Astrocyte (in vitro differentiated cells and primary cell): ENCODE measurements around the gene PSME1. TPM values are rescaled to one million over a fixed set of nuclear protein-coding genes. Genes with fewer than 3 reads are reported as not detected.
A peak's percentile ranks its signal among the peaks of the same experiment; 100 is the strongest.

ENCODE experiments used
- DNase-seq: peaks from one replicate; pipeline ENCODE4 v3.0.0-alpha.2; 2010; ENCODE audit warnings: low read depth
- FAIRE-seq: peaks from 2 replicates; lab custom pipeline; 2011; peaks lifted over from hg19 to GRCh38; lab: Jason Lieb, UNC
- H2AFZ ChIP-seq: 2 replicates; pipeline ENCODE4 v1.6.0; 2012; ENCODE audit warnings: low read depth, low read length, inconsistent platforms
- H3K27ac ChIP-seq: 2 replicates; pipeline ENCODE4 v1.5.1; 2011; ENCODE audit warnings: low read depth, low read length, inconsistent platforms
- H3K27me3 ChIP-seq: 2 replicates; pipeline ENCODE4 v1.6.0; 2011; ENCODE audit warnings: low read length, inconsistent platforms; ENCODE audit not compliant: insufficient read depth
- H3K36me3 ChIP-seq: 2 replicates; pipeline ENCODE4 v1.5.1; 2011; ENCODE audit warnings: low read length, inconsistent platforms; ENCODE audit not compliant: insufficient read depth
- H3K4me1 ChIP-seq: 2 replicates; pipeline ENCODE4 v1.5.1; 2011; ENCODE audit warnings: low read length, inconsistent platforms; ENCODE audit not compliant: insufficient read depth
- H3K4me2 ChIP-seq: 2 replicates; pipeline ENCODE4 v1.6.0; 2012; ENCODE audit warnings: low read length, inconsistent platforms
- H3K4me3 ChIP-seq: 2 replicates; pipeline ENCODE4 v1.5.1; 2011; ENCODE audit warnings: low read depth, mild to moderate bottlenecking, low read length, inconsistent platforms; ENCODE audit not compliant: insufficient read depth
- H3K79me2 ChIP-seq: 2 replicates; pipeline ENCODE4 v1.6.0; 2012; ENCODE audit warnings: mild to moderate bottlenecking, low read length, inconsistent platforms; ENCODE audit not compliant: insufficient read depth
- H3K9ac ChIP-seq: 2 replicates; pipeline ENCODE4 v1.6.0; 2012; ENCODE audit warnings: mild to moderate bottlenecking, low read length, inconsistent platforms
- H3K9me3 ChIP-seq: 2 replicates; pipeline ENCODE4 v1.5.1; 2012; ENCODE audit warnings: low read depth, mild to moderate bottlenecking, low read length, inconsistent platforms; ENCODE audit not compliant: insufficient read depth
- H4K20me1 ChIP-seq: 2 replicates; pipeline ENCODE4 v1.6.0; 2012; ENCODE audit warnings: low read length, inconsistent platforms; ENCODE audit not compliant: insufficient read depth
- H3K27ac Mint-ChIP-seq: one replicate; pipeline ENCODE4 v1.8.0; 2021; ENCODE audit warnings: mild to moderate bottlenecking, mixed read lengths; ENCODE audit not compliant: unreplicated experiment
- H3K27me3 Mint-ChIP-seq: one replicate; pipeline ENCODE4 v1.8.0; 2021; ENCODE audit warnings: low read depth, mixed read lengths; ENCODE audit not compliant: unreplicated experiment
- H3K36me3 Mint-ChIP-seq: one replicate; pipeline ENCODE4 v1.8.0; 2021; ENCODE audit warnings: low read depth, mixed read lengths; ENCODE audit not compliant: unreplicated experiment
- H3K4me1 Mint-ChIP-seq: one replicate; pipeline ENCODE4 v1.8.0; 2021; ENCODE audit warnings: low read depth, mixed read lengths; ENCODE audit not compliant: unreplicated experiment
- H3K4me3 Mint-ChIP-seq: one replicate; pipeline ENCODE4 v1.8.0; 2021; ENCODE audit warnings: mild to moderate bottlenecking, moderate library complexity, mixed read lengths; ENCODE audit not compliant: unreplicated experiment
- H3K9me3 Mint-ChIP-seq: one replicate; pipeline ENCODE4 v1.8.0; 2021; ENCODE audit warnings: mild to moderate bottlenecking, mixed read lengths; ENCODE audit not compliant: unreplicated experiment
- EZH2 ChIP-seq: IDR thresholded peaks from 2 replicates; pipeline ENCODE4 v1.6.1; 2012; ENCODE audit warnings: mild to moderate bottlenecking, low read length, inconsistent platforms; ENCODE audit not compliant: insufficient read depth
- total RNA-seq: library from RNA; stranded (reverse); gene quantifications from 2 replicates; pipeline ENCODE4 v1.2.1, GENCODE V29; 2021
- TF ChIP-seq, protein P1 (sequence below): IDR thresholded peaks from 2 replicates; pipeline ENCODE4 v1.5.1; 2011; ENCODE audit warnings: low read depth, mild to moderate bottlenecking, inconsistent platforms, low read length, moderate library complexity; ENCODE audit not compliant: insufficient read depth

The PSME1 gene
- total RNA-seq, 1 donor from 2014 or later: 122 TPM

DNA sequence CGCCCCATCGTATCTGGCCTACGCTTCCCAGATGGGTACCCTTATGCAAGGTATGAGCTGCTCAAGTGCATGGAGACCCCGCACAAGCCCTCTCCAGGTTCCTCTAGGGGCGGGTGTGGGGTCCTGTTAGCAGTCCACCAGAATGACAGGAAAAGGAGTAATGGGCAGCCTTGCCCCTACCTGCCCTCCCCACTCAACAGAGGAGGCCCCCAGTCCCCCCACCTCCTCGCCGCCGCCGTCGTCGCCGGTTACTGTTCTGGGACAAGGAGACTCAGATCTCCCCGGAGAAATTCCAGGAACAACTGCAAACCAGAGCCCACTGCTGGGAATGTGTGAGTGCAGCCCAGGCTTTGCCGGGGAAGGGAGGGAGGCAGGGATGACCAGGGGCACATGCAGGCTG lies 41.9 kb downstream of the PSME1 start:
- Mint-ChIP-seq H3K27me3 (no peaks in the 10 kb centered on the region), H3K9me3 (no peaks in the 10 kb centered on the region), H3K4me1 (peaks cover 7% of the 10 kb centered on the region), H3K27ac (no peak overlapping the region), H3K36me3 (peaks cover 24% of the 10 kb centered on the region), H3K4me3 (no peak overlapping the region)
- no peak overlapping the region for H3K27ac ChIP-seq
- no peaks in the 10 kb centered on the region for H3K27me3 ChIP-seq
- H3K36me3 ChIP-seq: peaks cover 18% of the 10 kb centered on the region
- TF ChIP-seq, protein P1, sequence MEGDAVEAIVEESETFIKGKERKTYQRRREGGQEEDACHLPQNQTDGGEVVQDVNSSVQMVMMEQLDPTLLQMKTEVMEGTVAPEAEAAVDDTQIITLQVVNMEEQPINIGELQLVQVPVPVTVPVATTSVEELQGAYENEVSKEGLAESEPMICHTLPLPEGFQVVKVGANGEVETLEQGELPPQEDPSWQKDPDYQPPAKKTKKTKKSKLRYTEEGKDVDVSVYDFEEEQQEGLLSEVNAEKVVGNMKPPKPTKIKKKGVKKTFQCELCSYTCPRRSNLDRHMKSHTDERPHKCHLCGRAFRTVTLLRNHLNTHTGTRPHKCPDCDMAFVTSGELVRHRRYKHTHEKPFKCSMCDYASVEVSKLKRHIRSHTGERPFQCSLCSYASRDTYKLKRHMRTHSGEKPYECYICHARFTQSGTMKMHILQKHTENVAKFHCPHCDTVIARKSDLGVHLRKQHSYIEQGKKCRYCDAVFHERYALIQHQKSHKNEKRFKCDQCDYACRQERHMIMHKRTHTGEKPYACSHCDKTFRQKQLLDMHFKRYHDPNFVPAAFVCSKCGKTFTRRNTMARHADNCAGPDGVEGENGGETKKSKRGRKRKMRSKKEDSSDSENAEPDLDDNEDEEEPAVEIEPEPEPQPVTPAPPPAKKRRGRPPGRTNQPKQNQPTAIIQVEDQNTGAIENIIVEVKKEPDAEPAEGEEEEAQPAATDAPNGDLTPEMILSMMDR: no peak
- no peak for TF ChIP-seq EZH2
- FAIRE-seq (no peak), DNase-seq (no peak)
- peaks cover 35% of the 10 kb centered on the region for H4K20me1 ChIP-seq
- H3K79me2 ChIP-seq: no peaks in the 10 kb centered on the region
- H3K4me3 ChIP-seq: no peak overlapping the region
- H3K9ac ChIP-seq: no peak overlapping the region
- no peak overlapping the region for H3K4me2 ChIP-seq
- peaks cover 5% of the 10 kb centered on the region for H3K4me1 ChIP-seq
- no peaks in the 10 kb centered on the region for H3K9me3 ChIP-seq
- no peak overlapping the region for H2AFZ ChIP-seq

DNA sequence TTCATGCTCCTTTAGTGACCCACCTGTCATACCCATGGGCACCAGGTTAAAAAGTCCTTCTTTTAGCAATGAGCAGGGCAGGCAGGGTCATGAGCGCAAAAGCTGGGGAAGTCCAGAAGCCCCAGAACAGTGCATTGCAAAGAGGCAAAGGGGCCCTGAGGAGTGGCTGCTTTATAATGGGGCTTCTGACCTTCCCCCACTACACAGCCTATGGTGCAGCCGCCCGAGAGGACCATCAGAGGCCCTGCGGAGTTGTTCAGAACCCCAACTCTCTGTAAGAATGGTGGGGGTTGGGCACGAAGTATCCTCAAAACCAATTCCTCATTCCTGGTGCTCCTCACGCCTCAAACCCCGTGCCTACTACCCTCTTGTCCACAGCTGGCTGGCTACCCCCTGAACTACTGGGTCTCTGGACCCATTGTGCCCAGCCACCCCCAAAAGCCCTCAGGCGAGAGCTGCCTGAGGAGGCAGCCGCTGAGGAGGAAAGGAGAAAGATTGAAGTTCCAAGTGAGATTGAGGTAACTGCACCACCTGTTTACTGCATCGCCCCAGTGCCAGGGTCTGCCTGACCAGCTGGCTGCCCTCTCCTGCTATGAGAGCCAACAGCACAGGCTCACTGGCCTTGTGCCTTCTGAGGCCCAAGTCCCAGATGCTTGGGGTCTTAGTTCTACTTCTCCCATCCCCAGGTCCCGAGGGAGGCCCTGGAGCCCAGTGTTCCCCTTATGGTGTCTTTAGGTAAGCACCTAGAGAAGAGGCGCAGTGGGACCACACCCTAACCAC lies 42.6 kb downstream of the PSME1 start:
- Histone ChIP-seq H3K4me2 (no peak overlapping the region), H2AFZ (no peak overlapping the region), H3K4me3 (no peak overlapping the region), H4K20me1 (peaks cover 35% of the 10 kb centered on the region), H3K27me3 (no peaks in the 10 kb centered on the region), H3K9me3 (no peaks in the 10 kb centered on the region), H3K9ac (no peak overlapping the region), H3K4me1 (peaks cover 5% of the 10 kb centered on the region), H3K79me2 (no peaks in the 10 kb centered on the region), H3K36me3 (peaks cover 21% of the 10 kb centered on the region), H3K27ac (no peak overlapping the region)
- Mint-ChIP-seq H3K36me3 (peaks cover 20% of the 10 kb centered on the region), H3K9me3 (no peaks in the 10 kb centered on the region), H3K27me3 (no peaks in the 10 kb centered on the region), H3K4me3 (no peak overlapping the region), H3K4me1 (peaks cover 7% of the 10 kb centered on the region), H3K27ac (peak overlapping the region; percentile 34)
- DNase-seq: no peak
- TF ChIP-seq, protein P1: no peak
- no peak for TF ChIP-seq EZH2
- FAIRE-seq: no peak

DNA sequence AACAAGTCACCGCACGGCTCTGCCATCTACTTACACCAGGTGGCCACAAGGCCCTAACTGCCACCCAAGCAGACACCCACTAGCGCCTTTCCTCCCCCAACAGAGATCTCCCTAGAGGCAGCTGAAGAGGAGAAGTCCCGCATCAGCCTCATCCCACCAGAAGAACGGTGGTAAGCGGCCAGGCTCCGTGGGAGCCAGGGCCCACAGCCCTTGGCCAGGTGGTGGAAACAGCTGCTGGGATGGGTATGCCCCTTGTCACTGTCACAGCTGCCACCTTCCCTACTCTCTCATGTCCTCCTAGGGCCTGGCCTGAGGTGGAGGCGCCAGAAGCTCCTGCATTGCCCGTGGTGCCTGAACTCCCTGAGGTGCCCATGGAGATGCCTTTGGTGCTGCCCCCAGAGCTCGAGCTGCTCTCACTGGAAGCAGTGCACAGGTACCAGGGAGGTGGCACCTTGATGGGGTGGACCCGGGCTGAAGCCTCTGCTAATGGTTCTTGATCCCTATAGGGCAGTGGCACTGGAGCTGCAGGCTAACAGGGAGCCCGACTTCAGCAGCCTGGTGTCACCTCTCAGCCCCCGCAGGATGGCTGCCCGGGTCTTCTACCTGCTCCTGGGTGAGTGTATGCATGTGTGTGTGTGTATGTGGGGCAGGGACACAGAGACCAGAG lies 43.4 kb downstream of the PSME1 start:
- Mint-ChIP-seq H3K4me3 (no peak overlapping the region), H3K9me3 (no peaks in the 10 kb centered on the region), H3K27ac (peak overlapping the region; percentile 75), H3K36me3 (peaks cover 20% of the 10 kb centered on the region), H3K27me3 (no peaks in the 10 kb centered on the region), H3K4me1 (peaks cover 7% of the 10 kb centered on the region)
- Histone ChIP-seq H3K36me3 (peaks cover 22% of the 10 kb centered on the region), H4K20me1 (peaks cover 35% of the 10 kb centered on the region), H3K9me3 (no peaks in the 10 kb centered on the region), H3K27me3 (no peaks in the 10 kb centered on the region), H3K4me2 (no peak overlapping the region), H3K4me3 (no peak overlapping the region), H3K4me1 (peaks cover 5% of the 10 kb centered on the region), H3K79me2 (no peaks in the 10 kb centered on the region), H2AFZ (no peak overlapping the region), H3K27ac (peak overlapping the region; percentile 18), H3K9ac (peak overlapping the region; percentile 8)
- TF ChIP-seq EZH2: no peak
- TF ChIP-seq, protein P1: no peak
- FAIRE-seq: no peak
- DNase-seq: no peak
